Gastroesophageal sphincter (tissue), 4 donors: ENCODE results near the gene SMARCC1. TPM values are rescaled to one million over a fixed set of nuclear protein-coding genes. Genes with fewer than 3 reads are reported as not detected.

Experiments used
- ATAC-seq: fragments of 150-250 bp; one replicate; pipeline ENCODE4 v1.9.1; 2016; ENCODE audit warnings: mild to moderate bottlenecking, moderate library complexity
- H3K27ac ChIP-seq, 4 donors: fragments of 200-600 bp; sonication (generic) in 3 of 4; 1 replicate in 3 of 4; 2 replicates in 1 of 4; pipeline ENCODE4 v1.5.1; 2016 to 2019
- H3K27me3 ChIP-seq: fragments of 200-600 bp; sonication (generic); one replicate; pipeline ENCODE4 v1.5.1; 2019
- H3K36me3 ChIP-seq, 2 donors: fragments of 200-600 bp; sonication (generic); one replicate each; pipeline ENCODE4 v1.5.1; 2019; ENCODE audit warnings: control low read depth in 1 of 2
- H3K4me1 ChIP-seq, 3 donors: fragments of 200-600 bp; sonication (generic); 1 replicate in 2 of 3; 2 replicates in 1 of 3; pipeline ENCODE4 v1.5.1; 2016 to 2019; ENCODE audit warnings: control low read depth in 2 of 3
- H3K4me3 ChIP-seq, 2 donors: fragments of 200-600 bp; sonication (generic); one replicate each; pipeline ENCODE4 v1.5.1; 2019; ENCODE audit warnings: mild to moderate bottlenecking in 1 of 2, moderate library complexity in 1 of 2
- H3K9me3 ChIP-seq, 3 donors: fragments of 200-600 bp; sonication (generic); one replicate each; pipeline ENCODE4 v1.5.1; 2017 to 2019; ENCODE audit warnings: control low read depth in 2 of 3
- EP300 ChIP-seq: sonication (generic); formaldehyde crosslinking; IDR thresholded peaks from one replicate; pipeline ENCODE4 v1.6.1; 2017; ENCODE audit warnings: antibody characterized with exemption, mild to moderate bottlenecking
- POLR2A ChIP-seq, 2 donors: fragments of 450-650 bp; IDR thresholded peaks; one replicate each; pipeline ENCODE4 v1.6.1; 2017; ENCODE audit warnings: antibody characterized with exemption in 2 of 2, mild to moderate bottlenecking in 2 of 2, moderate library complexity in 1 of 2
- POLR2AphosphoS5 ChIP-seq: sonication (generic); formaldehyde crosslinking; IDR thresholded peaks from one replicate; pipeline ENCODE4 v1.6.1; 2017; ENCODE audit warnings: antibody characterized with exemption
- WGBS, 2 donors: methylation state at CpG; one replicate each; pipeline ENCODE4 v1.1.5; 2018; ENCODE audit warnings: low coverage in 1 of 2; 5-methylcytosine and 5-hydroxymethylcytosine counted together
- total RNA-seq, 4 donors: library from RNA; depleted of rRNA; stranded (reverse); fragments of >200 nt; gene quantifications; one replicate each; pipeline ENCODE4 v1.1.0, GENCODE V29; 2016
- TF ChIP-seq, protein P1 (sequence below), 4 experiments: fragments of 200-600 bp in 2 of 4; fragments of 450-650 bp in 2 of 4; sonication (generic) in 1 of 4; IDR thresholded peaks; one replicate each; pipeline ENCODE4 v1.5.1; 2017 to 2019; ENCODE audit warnings: antibody characterized with exemption in 4 of 4, mild to moderate bottlenecking in 2 of 4, moderate library complexity in 2 of 4

The SMARCC1 gene
- total RNA-seq, 4 donors from 2014 or later: 38.5 to 68.2 (median 49.1) TPM

DNA sequence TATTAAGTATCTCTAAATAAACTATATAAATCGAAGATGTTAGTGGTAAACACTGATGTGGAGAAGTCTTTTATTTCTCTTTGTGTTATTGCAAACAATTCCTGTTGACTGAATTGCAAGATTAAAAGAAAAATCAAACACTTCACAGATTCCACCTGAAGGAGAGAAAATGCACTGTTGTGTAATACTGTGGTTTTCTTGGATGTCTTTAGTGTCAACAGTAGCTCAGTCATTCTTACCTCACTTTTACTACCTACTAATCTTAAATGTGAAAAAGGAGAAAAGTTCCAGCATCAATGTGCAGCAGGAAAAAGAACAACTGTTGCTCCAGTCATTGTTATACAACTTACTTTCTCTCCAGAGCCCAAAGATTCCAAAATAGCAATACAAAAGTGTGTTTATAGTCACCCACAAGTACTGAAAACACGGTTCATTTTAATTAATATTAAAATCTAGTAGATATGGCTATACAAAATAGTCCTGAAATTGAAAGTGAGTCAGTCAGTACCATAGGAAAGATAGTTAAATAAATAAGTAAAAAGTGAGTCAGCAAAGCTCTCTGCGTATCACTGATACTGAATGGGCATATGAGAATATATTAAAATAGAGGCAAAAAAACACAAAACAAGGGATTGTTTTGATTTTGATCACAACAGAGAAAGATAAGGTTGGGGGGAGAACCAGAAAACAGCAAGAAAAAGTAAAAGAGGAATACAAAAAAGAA is 112.5 kb downstream of the SMARCC1 start:
- H3K9me3 ChIP-seq: no peaks in the 10 kb centered on the region
- no peaks in the 10 kb centered on the region for H3K27me3 ChIP-seq
- no peak overlapping the region for H3K27ac ChIP-seq
- ATAC-seq: no peak
- H3K36me3 ChIP-seq: peaks cover 0 to 69% of the 10 kb centered on the region in 2 donors
- no peaks in the 10 kb centered on the region for H3K4me1 ChIP-seq
- no peak overlapping the region for H3K4me3 ChIP-seq
- TF ChIP-seq, protein P1, sequence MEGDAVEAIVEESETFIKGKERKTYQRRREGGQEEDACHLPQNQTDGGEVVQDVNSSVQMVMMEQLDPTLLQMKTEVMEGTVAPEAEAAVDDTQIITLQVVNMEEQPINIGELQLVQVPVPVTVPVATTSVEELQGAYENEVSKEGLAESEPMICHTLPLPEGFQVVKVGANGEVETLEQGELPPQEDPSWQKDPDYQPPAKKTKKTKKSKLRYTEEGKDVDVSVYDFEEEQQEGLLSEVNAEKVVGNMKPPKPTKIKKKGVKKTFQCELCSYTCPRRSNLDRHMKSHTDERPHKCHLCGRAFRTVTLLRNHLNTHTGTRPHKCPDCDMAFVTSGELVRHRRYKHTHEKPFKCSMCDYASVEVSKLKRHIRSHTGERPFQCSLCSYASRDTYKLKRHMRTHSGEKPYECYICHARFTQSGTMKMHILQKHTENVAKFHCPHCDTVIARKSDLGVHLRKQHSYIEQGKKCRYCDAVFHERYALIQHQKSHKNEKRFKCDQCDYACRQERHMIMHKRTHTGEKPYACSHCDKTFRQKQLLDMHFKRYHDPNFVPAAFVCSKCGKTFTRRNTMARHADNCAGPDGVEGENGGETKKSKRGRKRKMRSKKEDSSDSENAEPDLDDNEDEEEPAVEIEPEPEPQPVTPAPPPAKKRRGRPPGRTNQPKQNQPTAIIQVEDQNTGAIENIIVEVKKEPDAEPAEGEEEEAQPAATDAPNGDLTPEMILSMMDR (IDR thresholded peaks at IDR 0.05): no peak
- TF ChIP-seq POLR2A (IDR thresholded peaks at IDR 0.05) (no peak), POLR2AphosphoS5 (no peak), EP300 (no peak)
- WGBS, 2 donors: 73 to 77% methylated on average over 3 of the region's 3 CpGs

DNA sequence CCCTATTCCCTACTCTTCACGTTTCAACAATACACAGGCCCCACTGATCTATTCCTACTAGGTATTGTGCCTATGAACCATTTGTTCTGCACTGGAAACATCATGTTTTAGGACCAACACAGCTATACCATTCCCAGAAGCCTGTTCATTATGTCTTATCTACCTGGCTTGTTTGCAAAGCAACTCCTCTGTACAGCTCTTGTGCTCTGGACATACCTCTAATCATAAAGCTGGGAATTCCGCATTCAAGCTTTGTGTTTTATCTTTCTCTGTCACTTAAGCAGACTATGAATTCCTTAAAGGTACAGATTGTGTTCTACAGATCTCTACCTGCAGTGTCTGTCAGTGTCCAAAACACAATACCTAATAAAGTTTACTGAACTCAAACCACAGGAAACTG is 115.6 kb downstream of the SMARCC1 start:
- 88 to 100% methylated on average over 1 to 2 of the region's 2 CpGs for WGBS, 2 donors
- Histone ChIP-seq H3K27ac (no peak overlapping the region), H3K36me3 (peaks cover 0 to 65% of the 10 kb centered on the region in 2 donors), H3K27me3 (no peaks in the 10 kb centered on the region), H3K4me3 (no peak overlapping the region), H3K9me3 (no peaks in the 10 kb centered on the region), H3K4me1 (peaks cover 0 to 3% (median 0%) of the 10 kb centered on the region in 3 donors)
- no peak for ATAC-seq
- TF ChIP-seq POLR2A (IDR thresholded peaks at IDR 0.05) (no peak), EP300 (no peak), POLR2AphosphoS5 (no peak)
- TF ChIP-seq, protein P1 (IDR thresholded peaks at IDR 0.05): no peak

DNA sequence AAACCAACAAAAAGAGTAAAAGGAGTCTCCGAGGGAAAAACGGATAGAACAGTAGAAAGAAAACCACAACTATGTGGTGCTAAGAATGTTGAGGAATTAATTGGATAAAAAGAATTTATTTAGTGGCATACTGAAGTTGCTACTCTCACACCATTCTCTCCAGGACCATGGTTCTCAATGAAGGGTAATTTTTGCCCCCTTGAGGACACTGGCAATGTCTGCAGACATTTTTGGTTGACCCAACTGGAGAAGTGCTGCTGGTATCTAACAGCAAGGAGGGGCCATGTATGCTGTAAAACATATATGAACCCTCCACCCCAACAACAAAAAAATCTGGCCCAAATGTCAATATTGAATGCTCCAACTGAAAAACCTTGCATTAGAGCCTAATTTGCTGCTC is 117.2 kb downstream of the SMARCC1 start:
- TF ChIP-seq POLR2A (IDR thresholded peaks at IDR 0.05) (no peak), EP300 (no peak), POLR2AphosphoS5 (no peak)
- TF ChIP-seq, protein P1 (IDR thresholded peaks at IDR 0.05): peak in 3 of 4 experiments; percentile 9 to 15 (median 12)
- H3K4me1 ChIP-seq: peaks cover 0 to 4% (median 0%) of the 10 kb centered on the region in 3 donors
- ATAC-seq: no peak
- WGBS, 2 donors: 79% methylated on average over 2 of the region's 2 CpGs; no CpG with 5 or more reads in 1 of the 2 donors
- H3K27me3 ChIP-seq: no peaks in the 10 kb centered on the region
- no peak overlapping the region for H3K27ac ChIP-seq
- H3K4me3 ChIP-seq: no peak overlapping the region
- peaks cover 0 to 63% of the 10 kb centered on the region in 2 donors for H3K36me3 ChIP-seq
- no peaks in the 10 kb centered on the region for H3K9me3 ChIP-seq

DNA sequence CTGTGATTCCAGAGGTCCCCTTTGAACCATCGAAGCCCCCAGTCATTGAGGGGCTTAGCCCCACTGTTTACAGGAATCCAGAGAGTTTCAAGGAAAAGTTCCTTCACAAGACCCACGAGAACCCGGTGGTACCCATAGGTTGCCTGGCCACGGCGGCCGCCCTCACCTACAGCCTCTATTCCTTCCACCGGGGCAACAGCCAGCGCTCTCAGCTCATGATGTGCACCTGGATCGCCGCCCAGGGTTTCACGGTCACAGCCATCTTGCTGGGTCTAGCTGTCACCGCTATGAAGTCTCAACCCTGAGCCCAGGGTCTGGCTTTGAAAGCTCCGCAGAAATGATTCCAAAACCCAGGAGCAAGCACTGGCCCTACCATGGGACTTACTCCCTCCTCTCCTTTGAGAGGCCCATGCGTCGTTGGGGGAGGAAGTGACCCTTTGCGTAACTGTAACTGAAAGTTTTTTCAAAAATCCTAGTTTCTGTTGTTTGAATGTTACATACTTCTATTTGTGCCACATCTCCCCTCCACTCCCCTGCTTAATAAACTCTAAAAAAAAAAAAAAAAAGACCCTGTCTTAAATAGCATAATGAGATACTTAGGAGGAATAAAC is 118.0 kb downstream of the SMARCC1 start:
- peaks cover 0 to 4% (median 0%) of the 10 kb centered on the region in 3 donors for H3K4me1 ChIP-seq
- H3K4me3 ChIP-seq: no peak overlapping the region
- WGBS, 2 donors: 90 to 94% methylated on average over 4 to 6 of the region's 16 CpGs
- no peaks in the 10 kb centered on the region for H3K27me3 ChIP-seq
- TF ChIP-seq EP300 (no peak), POLR2A (IDR thresholded peaks at IDR 0.05) (no peak), POLR2AphosphoS5 (no peak)
- TF ChIP-seq, protein P1 (IDR thresholded peaks at IDR 0.05): no peak
- H3K9me3 ChIP-seq: no peaks in the 10 kb centered on the region
- no peak for ATAC-seq
- peaks cover 0 to 61% of the 10 kb centered on the region in 2 donors for H3K36me3 ChIP-seq
- H3K27ac ChIP-seq: no peak overlapping the region
